Subcutaneous abdominal adipose tissue (tissue), 5 donors: ENCODE data around the gene LRRN4CL.

ENCODE experiments used
- H3K27ac ChIP-seq: one replicate; pipeline ENCODE4 v1.7.0; 2013; ENCODE audit warnings: low read depth, mild to moderate bottlenecking, inconsistent platforms, low read length, moderate library complexity
- H3K27me3 ChIP-seq, 5 donors: one replicate each; pipeline ENCODE4 v1.7.0; 2013; ENCODE audit warnings: low read length in 5 of 5, inconsistent platforms in 1 of 5; ENCODE audit not compliant: control insufficient read depth in 5 of 5, insufficient read depth in 4 of 5
- H3K36me3 ChIP-seq, 5 donors: one replicate each; pipeline ENCODE4 v1.7.0; 2013; ENCODE audit warnings: low read length in 5 of 5; ENCODE audit not compliant: control insufficient read depth in 5 of 5, insufficient read depth in 5 of 5
- H3K4me1 ChIP-seq, 5 donors: one replicate each; pipeline ENCODE4 v1.7.0; 2013; ENCODE audit warnings: low read length in 5 of 5, mild to moderate bottlenecking in 3 of 5, moderate library complexity in 1 of 5; ENCODE audit not compliant: control insufficient read depth in 5 of 5, insufficient read depth in 5 of 5
- H3K4me3 ChIP-seq, 5 donors: one replicate each; pipeline ENCODE4 v1.7.0; 2013; ENCODE audit warnings: low read length in 5 of 5, low read depth in 1 of 5
- H3K9ac ChIP-seq, 5 donors: one replicate each; pipeline ENCODE4 v1.7.0; 2013; ENCODE audit warnings: low read length in 5 of 5, mild to moderate bottlenecking in 4 of 5, moderate library complexity in 3 of 5
- H3K9me3 ChIP-seq, 5 donors: one replicate each; pipeline ENCODE4 v1.7.0; 2013; ENCODE audit warnings: low read length in 5 of 5; ENCODE audit not compliant: control insufficient read depth in 5 of 5
- donor health status: healthy.
- donor health status: healthy.
- donor health status: healthy.
- donor health status: healthy.
- donor health status: healthy.

LRRN4CL gene

GRCh38 chr11:62725646-62726045 is 36.3 kb upstream of the LRRN4CL start:
- H3K27ac ChIP-seq: peak overlapping the region; percentile 98
- no peaks in the 10 kb centered on the region for H3K27me3 ChIP-seq
- H3K9me3 ChIP-seq: no peaks in the 10 kb centered on the region
- H3K4me3 ChIP-seq: peak overlapping the region; percentile 74 to 97 (median 94)
- H3K4me1 ChIP-seq: peaks cover 15 to 54% (median 45%) of the 10 kb centered on the region in 5 donors
- H3K36me3 ChIP-seq: peaks cover 27 to 39% (median 35%) of the 10 kb centered on the region in 5 donors
- H3K9ac ChIP-seq: peak overlapping the region; percentile 92 to 98 (median 97)

GRCh38 chr11:62724171-62724570 is 34.8 kb upstream of the LRRN4CL start:
- Histone ChIP-seq H3K9me3 (no peaks in the 10 kb centered on the region), H3K27ac (peak overlapping the region; percentile 98), H3K36me3 (peaks cover 35 to 54% (median 50%) of the 10 kb centered on the region in 5 donors), H3K27me3 (no peaks in the 10 kb centered on the region), H3K4me1 (peaks cover 15 to 42% (median 35%) of the 10 kb centered on the region in 5 donors), H3K4me3 (peak overlapping the region in 4 of 5 donors; percentile 5 to 97 (median 40)), H3K9ac (peak overlapping the region in 4 of 5 donors; percentile 60 to 98 (median 80))

GRCh38 chr11:62721994-62722393 is 32.7 kb upstream of the LRRN4CL start:
- H3K27ac ChIP-seq: no peak overlapping the region
- H3K4me3 ChIP-seq: no peak overlapping the region
- no peak overlapping the region for H3K9ac ChIP-seq
- peaks cover 44 to 76% (median 72%) of the 10 kb centered on the region in 5 donors for H3K36me3 ChIP-seq
- H3K27me3 ChIP-seq: no peaks in the 10 kb centered on the region
- no peaks in the 10 kb centered on the region for H3K9me3 ChIP-seq
- peaks cover 10 to 33% (median 30%) of the 10 kb centered on the region in 5 donors for H3K4me1 ChIP-seq

GRCh38 chr11:62719302-62719978 is 30.1 kb upstream of the LRRN4CL start:
- Histone ChIP-seq H3K4me3 (no peak overlapping the region), H3K36me3 (peaks cover 50 to 97% (median 96%) of the 10 kb centered on the region in 5 donors)

GRCh38 chr11:62716816-62717215 is 27.5 kb upstream of the LRRN4CL start:
- H3K27me3 ChIP-seq: no peaks in the 10 kb centered on the region
- H3K36me3 ChIP-seq: peaks cover 36 to 96% (median 89%) of the 10 kb centered on the region in 5 donors
- no peak overlapping the region for H3K9ac ChIP-seq
- peak overlapping the region; percentile 0 for H3K27ac ChIP-seq
- peaks cover 0 to 12% (median 5%) of the 10 kb centered on the region in 5 donors for H3K4me1 ChIP-seq
- H3K9me3 ChIP-seq: no peaks in the 10 kb centered on the region
- H3K4me3 ChIP-seq: no peak overlapping the region

More at GRCh38 chr11:62719302-62719978, 30.1 kb upstream of the LRRN4CL start:
- Histone ChIP-seq H3K4me1 (peaks cover 0 to 12% (median 8%) of the 10 kb centered on the region in 5 donors), H3K9ac (no peak overlapping the region), H3K27ac (peak overlapping the region; percentile 8), H3K27me3 (no peaks in the 10 kb centered on the region), H3K9me3 (no peaks in the 10 kb centered on the region)

- Histone ChIP-seq H3K27me3 (no peaks in the 10 kb centered on the region), H3K4me3 (no peak overlapping the region), H3K27ac (peak overlapping the region; percentile 0), H3K9ac (no peak overlapping the region), H3K4me1 (peaks cover 0 to 12% (median 5%) of the 10 kb centered on the region in 5 donors), H3K36me3 (peaks cover 30 to 96% (median 87%) of the 10 kb centered on the region in 5 donors), H3K9me3 (no peaks in the 10 kb centered on the region)
Measured at GRCh38 chr11:62716206-62716605, 26.9 kb upstream of the LRRN4CL start.

GRCh38 chr11:62715150-62716130 is 26.1 kb upstream of the LRRN4CL start:
- H3K36me3 ChIP-seq: peaks cover 25 to 94% (median 84%) of the 10 kb centered on the region in 5 donors

GRCh38 chr11:62713343-62713742 is 24.0 kb upstream of the LRRN4CL start:
- H3K27ac ChIP-seq: peak overlapping the region; percentile 66

More at GRCh38 chr11:62715150-62716130, 26.1 kb upstream of the LRRN4CL start:
- Histone ChIP-seq H3K4me1 (peaks cover 0 to 12% (median 9%) of the 10 kb centered on the region in 5 donors), H3K27ac (no peak overlapping the region), H3K9ac (no peak overlapping the region), H3K4me3 (no peak overlapping the region), H3K27me3 (no peaks in the 10 kb centered on the region), H3K9me3 (no peaks in the 10 kb centered on the region)

GRCh38 chr11:62712861-62713260 is 23.5 kb upstream of the LRRN4CL start:
- H3K9me3 ChIP-seq: no peaks in the 10 kb centered on the region
- peak overlapping the region; percentile 66 for H3K27ac ChIP-seq
- peaks cover 2 to 33% (median 31%) of the 10 kb centered on the region in 5 donors for H3K4me1 ChIP-seq
- H3K36me3 ChIP-seq: peaks cover 15 to 70% (median 58%) of the 10 kb centered on the region in 5 donors
- no peak overlapping the region for H3K4me3 ChIP-seq
- peak overlapping the region in 1 of 5 donors; percentile 26 for H3K9ac ChIP-seq
- no peaks in the 10 kb centered on the region for H3K27me3 ChIP-seq

More at GRCh38 chr11:62713343-62713742, 24.0 kb upstream of the LRRN4CL start:
- H3K36me3 ChIP-seq: peaks cover 18 to 75% (median 63%) of the 10 kb centered on the region in 5 donors
- H3K4me3 ChIP-seq: no peak overlapping the region
- no peaks in the 10 kb centered on the region for H3K9me3 ChIP-seq
- peak overlapping the region in 1 of 5 donors; percentile 7 for H3K9ac ChIP-seq
- no peaks in the 10 kb centered on the region for H3K27me3 ChIP-seq
- peaks cover 2 to 30% (median 30%) of the 10 kb centered on the region in 5 donors for H3K4me1 ChIP-seq
